Daoy (cell line): ENCODE measurements around the gene HSD17B14. TPM values are rescaled to one million over a fixed set of nuclear protein-coding genes. Genes with fewer than 3 reads are reported as not detected.

Experiments
- DNase-seq: peaks from one replicate; pipeline ENCODE4 v3.0.0-alpha.2; 2015; ENCODE audit warnings: low read depth
- total RNA-seq: library from RNA; depleted of rRNA; stranded (reverse); fragments of >200 nt; shearing (Covaris generic); gene quantifications from 2 replicates; pipeline ENCODE4 v1.2.3, GENCODE V29; 2014

Gene HSD17B14
- total RNA-seq, 1 experiment from 2014 or later, result 0.69 TPM

- DNase-seq, result no peak
These were observed 6.2 kb downstream of the HSD17B14 start for GRCh38 chr19:48830088-48830487.

- DNase-seq, result no peak
These were observed 9.7 kb downstream of the HSD17B14 start for GRCh38 chr19:48826606-48827020.

DNA sequence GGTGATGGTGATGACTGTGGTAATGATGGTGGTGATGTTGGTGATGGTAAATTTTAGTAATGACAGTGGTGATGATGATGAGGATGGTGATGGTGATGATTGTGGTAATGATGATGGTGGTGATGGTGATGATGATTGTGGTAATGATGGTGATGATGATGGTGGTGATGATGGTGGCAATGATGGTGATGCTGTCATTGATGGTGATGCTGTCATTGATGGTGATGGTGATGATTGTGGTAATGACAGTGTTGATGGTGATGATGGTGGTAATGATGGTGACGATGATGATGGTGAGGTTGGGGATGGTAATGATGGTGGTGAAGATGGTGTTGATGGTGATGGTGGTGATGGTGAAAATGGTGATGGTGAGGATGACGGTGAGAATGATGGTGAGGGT is 13.8 kb downstream of the HSD17B14 start:
- DNase-seq, result no peak

GRCh38 chr19:48821633-48822032 is 14.7 kb downstream of the HSD17B14 start:
- no peak for DNase-seq

GRCh38 chr19:48819366-48819816 is 16.9 kb downstream of the HSD17B14 start:
- DNase-seq, result peak; percentile 65

GRCh38 chr19:48818234-48818820 is 18.0 kb downstream of the HSD17B14 start:
- no peak for DNase-seq

GRCh38 chr19:48817585-48818124 is 18.6 kb downstream of the HSD17B14 start:
- no peak for DNase-seq

DNA sequence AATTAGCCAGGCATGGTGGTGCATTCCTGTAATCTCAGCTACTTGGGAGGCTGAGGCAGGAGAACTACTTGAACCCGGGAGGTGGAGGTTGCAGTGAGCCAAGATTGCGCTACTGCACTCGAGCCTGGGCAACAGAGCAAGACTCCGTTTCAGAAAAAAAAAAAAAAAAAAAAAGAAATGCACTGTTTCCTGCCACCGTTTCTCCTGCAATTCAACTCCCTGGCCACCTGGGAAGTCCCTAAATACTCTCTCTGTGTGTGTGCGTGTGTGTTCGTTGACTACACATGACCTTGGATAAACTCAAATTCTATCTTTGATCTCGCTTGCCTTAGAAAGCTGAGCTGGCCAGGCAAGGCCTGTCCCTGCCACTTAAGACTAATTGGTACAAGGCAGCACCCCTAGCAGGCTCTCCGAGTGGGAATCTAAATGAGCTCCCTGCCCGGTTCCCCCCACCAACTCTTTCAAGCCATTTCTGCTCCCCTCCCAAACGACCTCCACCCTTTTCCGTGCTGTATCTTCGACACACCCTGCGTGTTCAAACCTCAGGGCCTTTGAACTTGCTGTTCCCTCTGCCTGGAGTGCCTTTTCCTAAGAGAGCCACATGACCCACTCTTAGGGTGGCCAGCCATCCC is 20.3 kb downstream of the HSD17B14 start:
- peak; percentile 46 for DNase-seq

GRCh38 chr19:48814895-48815294 is 21.4 kb downstream of the HSD17B14 start:
- no peak for DNase-seq

- DNase-seq, result no peak
These were observed 23.0 kb downstream of the HSD17B14 start for GRCh38 chr19:48813123-48813913.

DNA sequence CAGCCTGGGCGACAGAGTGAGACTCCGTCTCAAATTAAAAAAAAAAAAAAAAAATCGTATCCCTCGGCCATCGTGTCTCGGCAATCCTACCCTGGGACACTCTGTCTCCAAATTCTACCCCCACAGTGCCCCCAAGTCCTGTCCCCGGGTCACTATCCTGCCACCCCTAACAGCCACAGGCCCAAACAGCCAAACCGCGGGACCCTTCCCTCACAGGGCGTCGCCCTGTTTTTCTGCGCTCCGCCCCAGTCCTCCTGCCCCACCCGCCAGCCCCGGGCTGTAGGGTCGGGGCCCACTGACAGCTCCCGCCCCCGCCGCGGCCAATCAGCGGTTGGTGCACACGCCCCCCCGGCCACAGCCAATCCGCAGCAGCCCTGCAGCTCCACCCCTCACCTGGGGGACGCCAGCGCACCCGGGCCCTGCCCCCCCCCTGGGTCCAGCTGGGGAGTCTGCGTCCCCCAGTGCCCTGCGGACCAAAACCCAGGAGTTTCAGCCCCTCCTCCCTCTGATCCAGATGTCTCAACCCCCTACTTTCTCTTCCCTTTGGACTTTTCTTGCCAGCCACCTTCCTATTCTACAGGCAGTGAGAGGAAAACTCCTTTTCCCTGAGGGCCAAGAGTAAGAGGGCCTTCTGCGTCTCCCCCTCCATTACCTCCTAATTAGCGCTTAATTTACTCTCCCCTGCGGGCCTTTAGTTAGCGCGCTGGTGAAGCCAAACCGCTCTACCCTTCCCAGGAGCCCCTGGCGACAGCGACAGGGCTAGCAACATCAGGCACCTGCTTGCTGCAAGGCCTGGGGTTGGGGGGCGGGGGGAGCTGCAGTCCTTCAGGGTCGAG is 24.0 kb downstream of the HSD17B14 start:
- DNase-seq, result peak; percentile 84

GRCh38 chr19:48810151-48810550 is 26.1 kb downstream of the HSD17B14 start:
- no peak for DNase-seq

DNA sequence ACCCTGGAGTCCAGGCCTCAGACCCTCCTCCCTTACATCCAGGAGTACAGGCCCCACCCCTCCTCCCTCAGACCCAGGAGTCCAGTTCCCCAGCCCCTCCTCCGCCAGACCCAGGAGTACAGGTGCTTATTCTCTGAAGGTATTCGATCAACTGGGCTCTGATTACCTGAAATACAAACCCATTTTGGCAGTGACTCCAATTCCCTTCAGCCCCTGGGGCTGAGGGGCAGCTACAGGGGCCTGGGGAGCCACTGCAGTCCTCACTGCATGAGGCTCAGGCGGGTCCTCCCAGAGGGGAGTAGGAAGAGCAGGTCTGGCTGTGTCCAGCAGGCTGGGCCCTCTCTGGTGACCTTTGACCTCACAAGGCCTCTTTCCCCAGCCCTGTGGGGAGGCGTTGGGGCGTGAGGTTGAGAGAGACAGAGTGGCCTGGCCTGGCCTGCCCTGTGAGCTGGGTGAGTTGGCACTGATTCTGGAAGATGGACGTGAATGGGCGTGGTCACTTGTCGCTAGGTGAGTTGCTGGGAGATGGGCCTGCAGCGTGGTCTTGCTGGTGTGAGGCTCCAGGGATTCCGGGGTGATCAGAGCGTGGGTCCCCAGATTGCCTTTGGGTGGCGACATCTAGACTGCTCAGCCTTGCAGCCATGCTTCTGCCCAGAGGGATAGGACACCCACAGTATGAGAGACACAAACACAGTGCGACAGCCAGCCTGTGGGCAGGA is 28.5 kb downstream of the HSD17B14 start:
- DNase-seq, result no peak

- DNase-seq, result peak; percentile 57
These were observed 29.3 kb downstream of the HSD17B14 start for GRCh38 chr19:48806818-48807589.

GRCh38 chr19:48806518-48806817 is 29.8 kb downstream of the HSD17B14 start:
- DNase-seq, result no peak

DNA sequence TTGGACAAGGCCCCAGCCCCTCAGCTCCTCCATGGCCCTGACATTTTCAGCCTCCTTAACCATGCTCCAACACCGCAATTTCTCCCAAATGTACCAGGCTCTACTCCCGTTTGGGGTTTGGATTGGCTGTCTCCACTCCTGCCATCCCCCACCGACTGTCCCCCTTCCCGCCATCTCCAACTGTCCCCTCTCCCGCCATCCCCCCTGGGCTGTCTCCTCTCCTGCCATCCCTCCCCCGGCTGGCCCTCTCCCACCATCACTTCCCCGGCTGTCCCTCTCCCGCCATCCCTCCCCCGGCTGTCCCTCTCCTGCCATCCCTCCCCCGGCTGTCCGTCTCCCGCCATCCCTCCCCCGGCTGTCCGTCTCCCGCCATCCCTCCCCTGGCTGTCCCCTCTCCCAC is 30.8 kb downstream of the HSD17B14 start:
- DNase-seq, result no peak

- DNase-seq, result no peak
These were observed 31.8 kb downstream of the HSD17B14 start for GRCh38 chr19:48804496-48804895.

- no peak for DNase-seq
These were observed 33.7 kb downstream of the HSD17B14 start for GRCh38 chr19:48802623-48803022.

DNA sequence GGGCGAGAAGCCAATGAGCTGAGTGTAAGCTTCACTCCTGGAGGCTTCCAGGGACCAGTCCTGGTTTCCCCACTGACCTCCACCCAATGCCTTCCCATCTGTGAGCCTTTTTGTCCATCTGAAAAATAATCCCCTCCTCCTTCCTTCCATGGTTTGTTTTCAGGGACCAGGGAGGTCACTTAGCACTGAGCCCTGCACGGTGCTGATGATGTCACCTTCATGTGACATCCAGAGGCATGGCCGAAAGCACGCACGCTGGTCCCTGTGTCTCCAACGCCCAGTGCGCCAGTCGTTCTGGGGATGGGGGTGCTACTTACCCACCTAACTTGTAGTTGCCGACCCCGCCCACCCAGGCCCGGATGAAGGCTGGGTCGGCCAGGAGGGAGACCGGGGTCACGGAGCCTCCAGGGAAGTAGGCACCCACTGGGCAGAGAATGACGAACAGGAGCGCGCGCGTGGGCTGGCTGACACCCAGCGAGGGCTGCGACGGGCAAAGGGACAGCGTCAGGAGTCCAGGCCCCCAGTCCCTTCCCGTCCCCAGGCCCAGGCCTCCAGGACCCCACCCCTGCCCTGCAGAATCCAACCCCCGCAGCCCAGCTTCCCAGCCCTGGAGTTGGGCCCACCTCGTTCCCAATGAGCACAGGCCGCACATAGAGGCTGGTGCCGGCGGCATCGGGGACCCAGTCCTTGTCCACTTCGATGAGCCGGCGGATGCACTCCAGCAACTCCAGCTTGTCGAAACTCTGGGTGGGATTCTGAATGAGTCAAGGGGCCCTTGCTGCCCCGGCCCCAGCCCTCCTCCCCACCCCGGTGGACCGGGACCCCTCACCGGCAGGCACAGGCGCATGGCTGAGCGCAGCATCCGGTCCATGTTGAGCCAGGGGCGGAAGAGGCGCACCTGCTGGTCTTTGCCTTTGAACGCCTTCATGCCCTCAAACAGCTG is 36.7 kb downstream of the HSD17B14 start:
- no peak for DNase-seq
